Tibial nerve (tissue), 4 donors: ENCODE data around the gene FLYWCH1.

Experiments used
- CTCF ChIP-seq, 5 experiments: fragments of 200-600 bp in 3 of 5; fragments of 450-650 bp in 2 of 5; sonication (generic) in 3 of 5; IDR thresholded peaks; one replicate each; pipeline ENCODE4 v1.5.1; 2016 to 2019; ENCODE audit warnings: antibody characterized with exemption in 5 of 5, mild to moderate bottlenecking in 3 of 5, moderate library complexity in 2 of 5
- EP300 ChIP-seq, 2 donors: sonication (generic); formaldehyde crosslinking; IDR thresholded peaks; one replicate each; pipeline ENCODE4 v1.6.1; 2017; ENCODE audit warnings: antibody characterized with exemption in 2 of 2, mild to moderate bottlenecking in 1 of 2
- POLR2A ChIP-seq, 2 donors: fragments of 450-650 bp; IDR thresholded peaks; one replicate each; pipeline ENCODE4 v1.6.1; 2017; ENCODE audit warnings: antibody characterized with exemption in 2 of 2, mild to moderate bottlenecking in 2 of 2, moderate library complexity in 2 of 2

GRCh38 chr16:2898831-2899563 is 12.7 kb upstream of the FLYWCH1 start:
- TF ChIP-seq EP300 (IDR thresholded peaks at IDR 0.05) (no peak), CTCF (IDR thresholded peaks at IDR 0.05) (no peak), POLR2A (IDR thresholded peaks at IDR 0.05) (no peak)
